AG04450 (cell line): ENCODE measurements around the gene DERL2. TPM values are rescaled to one million over a fixed set of nuclear protein-coding genes. Genes with fewer than 3 reads are reported as not detected.

Experiments
- CTCF ChIA-PET: fragments of 300-600, 350-600 bp; formaldehyde crosslinking; extraction: SDS; loops from one replicate; lab custom pipeline; 2022; ENCODE audit warnings: antibody characterized with exemption, inconsistent platforms; lab: Charles Lee
- POLR2A ChIA-PET: fragments of 350-600 bp; formaldehyde crosslinking; extraction: SDS; loops from one replicate; lab custom pipeline; 2021; ENCODE audit warnings: antibody characterized with exemption, inconsistent platforms; lab: Yijun Ruan, JAX
- DNase-seq: peaks from one replicate; pipeline ENCODE4 v3.0.0-alpha.2; 2011; ENCODE audit warnings: low read depth, low spot score
- H3K27ac ChIP-seq: one replicate; pipeline ENCODE4 v1.5.1; 2012; ENCODE audit warnings: low read depth, low read length, control low read depth
- H3K27me3 ChIP-seq: one replicate; pipeline ENCODE4 v1.6.0; 2012; ENCODE audit warnings: low read length; ENCODE audit not compliant: control insufficient read depth, insufficient read depth
- H3K4me3 ChIP-seq: 2 replicates; pipeline ENCODE4 v1.5.1; 2011; ENCODE audit warnings: mild to moderate bottlenecking, low read depth, low read length, control low read depth
- H3K9me3 ChIP-seq: 2 replicates; pipeline ENCODE4 v1.5.1; 2012; ENCODE audit warnings: low read length; ENCODE audit not compliant: control insufficient read depth, insufficient read depth
- polyA plus RNA-seq: library from polyadenylated mRNA; depleted of rRNA; stranded (reverse); fragments of >200 nt; gene quantifications from 2 replicates; pipeline ENCODE4 v1.2.3, GENCODE V29; 2011
- TF ChIP-seq, protein P1 (sequence below): IDR thresholded peaks from 2 replicates; pipeline ENCODE4 v1.5.1; 2011; ENCODE audit warnings: low read depth, low read length, control low read depth, inconsistent platforms

Gene DERL2
- polyA plus RNA-seq, 1 experiment, result 101 TPM

GRCh38 chr17:5444209-5444608 is 41.8 kb downstream of the DERL2 start:
- ChIA-PET CTCF (no interaction called here), POLR2A (no interaction called here)
- TF ChIP-seq, protein P1, sequence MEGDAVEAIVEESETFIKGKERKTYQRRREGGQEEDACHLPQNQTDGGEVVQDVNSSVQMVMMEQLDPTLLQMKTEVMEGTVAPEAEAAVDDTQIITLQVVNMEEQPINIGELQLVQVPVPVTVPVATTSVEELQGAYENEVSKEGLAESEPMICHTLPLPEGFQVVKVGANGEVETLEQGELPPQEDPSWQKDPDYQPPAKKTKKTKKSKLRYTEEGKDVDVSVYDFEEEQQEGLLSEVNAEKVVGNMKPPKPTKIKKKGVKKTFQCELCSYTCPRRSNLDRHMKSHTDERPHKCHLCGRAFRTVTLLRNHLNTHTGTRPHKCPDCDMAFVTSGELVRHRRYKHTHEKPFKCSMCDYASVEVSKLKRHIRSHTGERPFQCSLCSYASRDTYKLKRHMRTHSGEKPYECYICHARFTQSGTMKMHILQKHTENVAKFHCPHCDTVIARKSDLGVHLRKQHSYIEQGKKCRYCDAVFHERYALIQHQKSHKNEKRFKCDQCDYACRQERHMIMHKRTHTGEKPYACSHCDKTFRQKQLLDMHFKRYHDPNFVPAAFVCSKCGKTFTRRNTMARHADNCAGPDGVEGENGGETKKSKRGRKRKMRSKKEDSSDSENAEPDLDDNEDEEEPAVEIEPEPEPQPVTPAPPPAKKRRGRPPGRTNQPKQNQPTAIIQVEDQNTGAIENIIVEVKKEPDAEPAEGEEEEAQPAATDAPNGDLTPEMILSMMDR, result no peak
- DNase-seq, result no peak
- no peak overlapping the region for H3K4me3 ChIP-seq
- no peaks in the 10 kb centered on the region for H3K9me3 ChIP-seq
- H3K27me3 ChIP-seq, result no peaks in the 10 kb centered on the region
- H3K27ac ChIP-seq, result no peak overlapping the region

DNA sequence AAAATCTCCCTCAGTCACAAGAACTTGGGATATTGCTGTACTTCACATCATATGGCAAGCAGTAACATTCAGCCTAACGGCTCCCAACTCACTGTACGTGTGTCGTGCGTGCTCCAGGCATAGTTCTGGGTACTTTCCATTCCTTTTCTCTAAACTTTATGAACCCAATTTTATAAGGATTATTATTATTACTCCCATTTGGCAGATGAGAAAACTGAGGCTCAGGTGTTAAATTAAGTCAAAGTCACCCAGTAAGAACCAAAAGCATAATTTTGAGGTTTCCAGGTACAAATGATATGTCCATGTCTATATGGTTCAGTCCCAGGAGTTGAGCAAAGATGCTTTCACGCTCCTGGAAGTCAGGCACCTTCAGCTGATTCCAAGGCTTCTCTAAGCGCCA is 42.2 kb downstream of the DERL2 start:
- POLR2A ChIA-PET, result no interaction called here
- no peaks in the 10 kb centered on the region for H3K9me3 ChIP-seq
- H3K4me3 ChIP-seq, result no peak overlapping the region
- H3K27me3 ChIP-seq, result no peaks in the 10 kb centered on the region
- no peak overlapping the region for H3K27ac ChIP-seq
- TF ChIP-seq, protein P1, result no peak
- CTCF ChIA-PET, result no interaction called here
- DNase-seq, result no peak

GRCh38 chr17:5439446-5439764 is 46.6 kb downstream of the DERL2 start:
- ChIA-PET POLR2A (interaction anchor here (0.6 to 1.3 kb wide), 6 partner anchors 10 to 158 kb away, joined by 3 to 10 read pairs (median 4); partner anchors contain the start of genes DERL2, DHX33, MIS12 and NUP88), CTCF (interaction anchor here (0.6 to 5.0 kb wide), 53 partner anchors 10 to 249 kb away, joined by 3 to 70 read pairs (median 4); partner anchors contain the start of genes DHX33, NUP88, RPAIN and ZNF594)
- TF ChIP-seq, protein P1, result no peak
- Histone ChIP-seq H3K4me3 (peak overlapping the region; percentile 41), H3K27me3 (no peaks in the 10 kb centered on the region), H3K27ac (peak overlapping the region; percentile 31), H3K9me3 (no peaks in the 10 kb centered on the region)
- DNase-seq, result no peak

DNA sequence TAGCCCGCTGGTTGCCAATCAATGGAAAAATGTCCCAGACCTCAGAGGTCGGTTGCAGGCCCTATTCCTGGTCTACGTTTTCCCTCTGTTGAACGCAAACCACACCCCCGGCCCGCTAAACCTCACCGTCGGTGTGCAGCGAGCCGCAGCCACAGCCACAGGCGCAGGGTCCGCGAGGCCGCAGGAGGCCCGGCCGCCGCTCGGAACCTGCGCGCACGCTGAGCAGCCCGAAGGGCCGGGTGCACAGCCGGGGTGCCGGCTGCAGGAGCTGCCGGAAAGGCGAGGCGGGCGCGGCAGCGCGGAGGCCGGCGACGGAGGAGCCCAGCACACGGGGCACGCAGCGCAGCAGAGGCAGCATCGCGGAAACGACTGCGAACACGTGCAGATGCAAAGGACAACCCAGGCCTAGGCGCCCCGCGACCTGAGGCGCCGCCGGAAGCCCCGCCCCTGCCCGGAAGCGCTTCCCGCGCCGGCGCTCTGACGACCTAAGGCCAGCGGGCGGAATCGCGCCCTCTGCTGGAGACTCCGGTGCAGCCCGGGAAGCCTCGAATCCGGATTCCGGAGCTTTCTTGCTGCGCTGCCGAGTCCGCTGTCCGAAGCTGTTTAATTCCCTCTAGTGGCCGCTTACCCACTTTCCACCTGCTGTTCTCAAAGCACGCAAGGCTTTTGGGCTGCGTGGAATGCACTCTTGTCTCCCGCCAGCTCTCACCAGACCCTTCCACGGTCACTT is 47.1 kb downstream of the DERL2 start, which contains the start of gene C1QBP:
Gene C1QBP, minus strand, starts transcription at position 440 of the 730 bp plus-strand sequence. Its CDS starts 82 bp downstream, at position 358.
- TF ChIP-seq, protein P1, result peak; percentile 96
- peak; percentile 87 for DNase-seq
- Histone ChIP-seq H3K27me3 (no peaks in the 10 kb centered on the region), H3K4me3 (peak within 1 kb of the TSS; percentile 88), H3K9me3 (no peaks in the 10 kb centered on the region), H3K27ac (peak within 1 kb of the TSS; percentile 31)
- ChIA-PET CTCF (interaction anchor here (0.6 to 5.0 kb wide), 57 partner anchors 9 to 1478 kb away, joined by 3 to 70 read pairs (median 4); partner anchors contain the start of genes DHX33, NUP88, RPAIN and ZNF594), POLR2A (interaction anchor here (0.6 to 1.3 kb wide), 6 partner anchors 10 to 158 kb away, joined by 3 to 10 read pairs (median 4); partner anchors contain the start of genes DERL2, DHX33, MIS12 and NUP88)
